NCI-H1694 (cell line): ENCODE data around the gene CAMKMT.

Experiments
- DNase-seq: peaks from one replicate; lab custom pipeline; 2025; lab: John Stamatoyannopoulos, UW

Gene CAMKMT

GRCh38 chr2:44772669-44773378, 411.1 kb downstream of the CAMKMT start:
- DNase-seq = no peak

GRCh38 chr2:44774826-44775492, 413.2 kb downstream of the CAMKMT start:
- no peak for DNase-seq

GRCh38 chr2:44777036-44777435, 415.3 kb downstream of the CAMKMT start:
- DNase-seq = no peak

- DNase-seq = no peak
Measured at GRCh38 chr2:44777537-44777936, 415.8 kb downstream of the CAMKMT start.

GRCh38 chr2:44778221-44778654, 416.5 kb downstream of the CAMKMT start:
- no peak for DNase-seq

GRCh38 chr2:44778671-44779476, 417.1 kb downstream of the CAMKMT start:
- DNase-seq = no peak

GRCh38 chr2:44779793-44780192, 418.0 kb downstream of the CAMKMT start:
- DNase-seq = no peak

- DNase-seq = no peak
Measured at GRCh38 chr2:44780406-44780805, 418.7 kb downstream of the CAMKMT start.

GRCh38 chr2:44785433-44785832, 423.7 kb downstream of the CAMKMT start:
- DNase-seq = no peak

GRCh38 chr2:44786045-44786816, 424.5 kb downstream of the CAMKMT start:
- DNase-seq = no peak

- no peak for DNase-seq
Measured at GRCh38 chr2:44786817-44787214, 425.1 kb downstream of the CAMKMT start.

- no peak for DNase-seq
Measured at GRCh38 chr2:44787663-44788062, 425.9 kb downstream of the CAMKMT start.

- DNase-seq = no peak
Measured at GRCh38 chr2:44789446-44789845, 427.7 kb downstream of the CAMKMT start.

GRCh38 chr2:44789971-44790721, 428.4 kb downstream of the CAMKMT start:
- DNase-seq = no peak

GRCh38 chr2:44793322-44793870, 431.6 kb downstream of the CAMKMT start:
- DNase-seq = no peak

GRCh38 chr2:44796771-44797170, 435.0 kb downstream of the CAMKMT start:
- no peak for DNase-seq

- no peak for DNase-seq
Measured at GRCh38 chr2:44798139-44798659, 436.5 kb downstream of the CAMKMT start.

- DNase-seq = no peak
Measured at GRCh38 chr2:44799105-44799504, 437.4 kb downstream of the CAMKMT start.

- DNase-seq = no peak
Measured at GRCh38 chr2:44799754-44800153, 438.0 kb downstream of the CAMKMT start.

- DNase-seq = no peak
Measured at GRCh38 chr2:44801289-44801840, 439.6 kb downstream of the CAMKMT start.
